BE2C (cell line): Measurements from ENCODE around the gene ARAP3. TPM values are rescaled to one million over a fixed set of nuclear protein-coding genes. Genes with fewer than 3 reads are reported as not detected.
"Not testable (repeated sequence)": the region's sequence is repeated elsewhere in the genome, so short reads cannot be mapped to it uniquely, and the experiment has no call there.

Experiments used
- DNase-seq: peaks from one replicate; pipeline ENCODE4 v3.0.0-alpha.2; 2020
- H3K27me3 ChIP-seq: fragments of 250-450 bp; sonication (Bioruptor Pico); 2 replicates; pipeline ENCODE4 v1.5.1; 2020; ENCODE audit warnings: mild to moderate bottlenecking
- H3K36me3 ChIP-seq: fragments of 250-450 bp; sonication (Bioruptor Pico); 2 replicates; pipeline ENCODE4 v1.5.1; 2020; ENCODE audit warnings: mild to moderate bottlenecking
- H3K4me1 ChIP-seq: fragments of 250-450 bp; sonication (Bioruptor Pico); 2 replicates; pipeline ENCODE4 v1.5.1; 2020
- H3K4me3 ChIP-seq: 2 replicates; pipeline ENCODE4 v1.5.1; 2011; ENCODE audit warnings: low read depth, low read length
- H3K9me3 ChIP-seq: fragments of 250-450 bp; sonication (Bioruptor Pico); 2 replicates; pipeline ENCODE4 v1.5.1; 2020
- polyA plus RNA-seq: library from polyadenylated mRNA; unstranded; fragments of >200 nt; gene quantifications from one replicate; pipeline ENCODE4 v1.2.1, GENCODE V29; 2012; ENCODE audit warnings: low read depth, missing spikeins; ENCODE audit not compliant: insufficient read length, insufficient read depth
- TF ChIP-seq, protein P1 (sequence below): IDR thresholded peaks from 2 replicates; pipeline ENCODE4 v1.5.1; 2012; ENCODE audit warnings: mild to moderate bottlenecking, low read depth, low read length

ARAP3 gene, protein sequence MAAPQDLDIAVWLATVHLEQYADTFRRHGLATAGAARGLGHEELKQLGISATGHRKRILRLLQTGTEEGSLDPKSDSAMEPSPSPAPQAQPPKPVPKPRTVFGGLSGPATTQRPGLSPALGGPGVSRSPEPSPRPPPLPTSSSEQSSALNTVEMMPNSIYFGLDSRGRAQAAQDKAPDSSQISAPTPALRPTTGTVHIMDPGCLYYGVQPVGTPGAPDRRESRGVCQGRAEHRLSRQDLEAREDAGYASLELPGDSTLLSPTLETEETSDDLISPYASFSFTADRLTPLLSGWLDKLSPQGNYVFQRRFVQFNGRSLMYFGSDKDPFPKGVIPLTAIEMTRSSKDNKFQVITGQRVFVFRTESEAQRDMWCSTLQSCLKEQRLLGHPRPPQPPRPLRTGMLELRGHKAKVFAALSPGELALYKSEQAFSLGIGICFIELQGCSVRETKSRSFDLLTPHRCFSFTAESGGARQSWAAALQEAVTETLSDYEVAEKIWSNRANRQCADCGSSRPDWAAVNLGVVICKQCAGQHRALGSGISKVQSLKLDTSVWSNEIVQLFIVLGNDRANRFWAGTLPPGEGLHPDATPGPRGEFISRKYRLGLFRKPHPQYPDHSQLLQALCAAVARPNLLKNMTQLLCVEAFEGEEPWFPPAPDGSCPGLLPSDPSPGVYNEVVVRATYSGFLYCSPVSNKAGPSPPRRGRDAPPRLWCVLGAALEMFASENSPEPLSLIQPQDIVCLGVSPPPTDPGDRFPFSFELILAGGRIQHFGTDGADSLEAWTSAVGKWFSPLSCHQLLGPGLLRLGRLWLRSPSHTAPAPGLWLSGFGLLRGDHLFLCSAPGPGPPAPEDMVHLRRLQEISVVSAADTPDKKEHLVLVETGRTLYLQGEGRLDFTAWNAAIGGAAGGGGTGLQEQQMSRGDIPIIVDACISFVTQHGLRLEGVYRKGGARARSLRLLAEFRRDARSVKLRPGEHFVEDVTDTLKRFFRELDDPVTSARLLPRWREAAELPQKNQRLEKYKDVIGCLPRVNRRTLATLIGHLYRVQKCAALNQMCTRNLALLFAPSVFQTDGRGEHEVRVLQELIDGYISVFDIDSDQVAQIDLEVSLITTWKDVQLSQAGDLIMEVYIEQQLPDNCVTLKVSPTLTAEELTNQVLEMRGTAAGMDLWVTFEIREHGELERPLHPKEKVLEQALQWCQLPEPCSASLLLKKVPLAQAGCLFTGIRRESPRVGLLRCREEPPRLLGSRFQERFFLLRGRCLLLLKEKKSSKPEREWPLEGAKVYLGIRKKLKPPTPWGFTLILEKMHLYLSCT (N-terminal part only)
- 38.1 TPM for polyA plus RNA-seq

DNA sequence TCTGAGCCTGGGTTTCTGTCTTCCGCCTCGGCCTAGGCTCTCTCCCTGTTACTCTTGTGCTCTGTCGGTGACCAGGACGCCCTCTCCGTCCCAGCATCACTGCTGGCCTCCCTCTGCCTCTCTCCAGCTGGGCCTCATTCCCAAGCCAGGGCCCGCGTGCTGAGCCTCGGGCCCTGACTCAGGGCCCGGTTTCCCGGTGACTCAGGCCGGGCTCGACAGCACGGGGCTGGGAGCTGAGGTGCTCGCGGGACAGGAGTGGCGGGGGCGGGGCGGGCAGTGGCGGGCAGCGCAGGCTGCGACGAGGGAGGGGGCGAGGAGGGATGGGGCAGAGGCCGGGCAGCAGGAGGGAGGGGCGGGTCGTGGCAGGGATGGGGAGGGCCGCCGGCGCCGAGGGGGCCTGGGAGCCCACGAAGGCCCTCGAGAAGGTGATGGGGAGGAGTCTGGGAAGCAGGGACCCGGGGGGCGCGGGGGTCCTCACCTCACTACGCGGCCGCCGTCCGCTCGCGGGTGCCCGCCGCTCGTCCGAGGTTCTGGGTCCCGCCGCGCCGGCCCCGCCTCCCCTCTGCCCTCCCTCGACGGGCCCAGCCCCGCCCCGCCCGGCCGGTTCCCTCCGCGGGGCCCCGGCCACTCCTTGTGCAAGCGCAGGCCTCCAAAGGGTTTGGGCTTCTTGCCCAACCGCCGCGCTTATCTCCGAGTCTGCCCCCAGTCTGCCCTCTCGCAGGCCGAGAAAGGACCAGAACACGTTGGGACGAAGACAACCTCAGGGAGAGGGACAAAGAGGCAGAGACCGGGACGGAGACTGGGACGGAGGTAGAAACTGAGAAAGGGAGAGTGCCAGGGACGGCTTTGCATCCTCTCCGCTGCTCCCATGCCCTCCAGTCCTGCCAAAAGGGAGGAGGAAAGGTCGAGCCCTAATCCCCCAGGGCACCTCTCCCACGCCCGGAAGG is at the start of gene ARAP3:
TSS of gene ARAP3 (minus strand) at position 536 of the 947 bp plus-strand sequence. CDS start 1,744 bp downstream, outside the sequence.
- Histone ChIP-seq H3K9me3 (no peaks in the 10 kb centered on the region), H3K36me3 (peaks cover 11% of the 10 kb centered on the region; the same call in 1 of the 2 replicates), H3K4me1 (peaks cover 11% of the 10 kb centered on the region), H3K27me3 (no peaks in the 10 kb centered on the region), H3K4me3 (peak within 1 kb of the TSS; percentile 71)
- TF ChIP-seq, protein P1, sequence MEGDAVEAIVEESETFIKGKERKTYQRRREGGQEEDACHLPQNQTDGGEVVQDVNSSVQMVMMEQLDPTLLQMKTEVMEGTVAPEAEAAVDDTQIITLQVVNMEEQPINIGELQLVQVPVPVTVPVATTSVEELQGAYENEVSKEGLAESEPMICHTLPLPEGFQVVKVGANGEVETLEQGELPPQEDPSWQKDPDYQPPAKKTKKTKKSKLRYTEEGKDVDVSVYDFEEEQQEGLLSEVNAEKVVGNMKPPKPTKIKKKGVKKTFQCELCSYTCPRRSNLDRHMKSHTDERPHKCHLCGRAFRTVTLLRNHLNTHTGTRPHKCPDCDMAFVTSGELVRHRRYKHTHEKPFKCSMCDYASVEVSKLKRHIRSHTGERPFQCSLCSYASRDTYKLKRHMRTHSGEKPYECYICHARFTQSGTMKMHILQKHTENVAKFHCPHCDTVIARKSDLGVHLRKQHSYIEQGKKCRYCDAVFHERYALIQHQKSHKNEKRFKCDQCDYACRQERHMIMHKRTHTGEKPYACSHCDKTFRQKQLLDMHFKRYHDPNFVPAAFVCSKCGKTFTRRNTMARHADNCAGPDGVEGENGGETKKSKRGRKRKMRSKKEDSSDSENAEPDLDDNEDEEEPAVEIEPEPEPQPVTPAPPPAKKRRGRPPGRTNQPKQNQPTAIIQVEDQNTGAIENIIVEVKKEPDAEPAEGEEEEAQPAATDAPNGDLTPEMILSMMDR: no peak
- peak; percentile 85 for DNase-seq

DNA sequence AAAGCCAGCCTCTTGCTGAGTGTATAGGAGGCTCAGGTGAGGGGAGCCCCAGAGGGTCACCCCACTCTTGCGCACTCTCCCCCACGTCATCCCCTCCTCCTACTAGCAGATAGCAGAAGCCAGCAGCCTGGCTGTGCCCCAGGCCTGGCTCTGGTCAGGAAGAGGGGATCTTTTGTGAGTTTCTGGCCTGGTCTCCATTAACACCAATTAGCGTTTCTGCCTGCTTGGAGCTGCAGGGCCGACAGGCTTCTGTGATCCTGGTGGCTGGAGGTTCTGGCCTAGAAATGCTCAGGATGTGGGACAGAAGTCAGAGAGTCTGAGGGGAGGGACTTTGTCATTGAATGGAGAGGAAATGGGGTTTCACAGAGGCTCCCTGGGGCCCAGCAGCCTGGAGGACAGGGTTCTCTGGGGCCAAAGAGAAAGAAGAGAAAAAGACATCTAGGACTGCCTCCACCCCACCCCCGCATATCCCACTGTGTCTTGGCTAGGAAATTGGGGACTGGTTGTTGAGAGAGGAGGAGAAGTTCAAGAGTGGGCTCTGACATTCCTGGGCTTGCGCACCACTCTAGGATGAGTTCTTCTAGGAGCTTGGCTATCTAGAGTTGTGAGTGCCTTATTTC is 47.5 kb upstream of the ARAP3 start:
- H3K4me3 ChIP-seq: no peak overlapping the region
- no peaks in the 10 kb centered on the region for H3K36me3 ChIP-seq

DNA sequence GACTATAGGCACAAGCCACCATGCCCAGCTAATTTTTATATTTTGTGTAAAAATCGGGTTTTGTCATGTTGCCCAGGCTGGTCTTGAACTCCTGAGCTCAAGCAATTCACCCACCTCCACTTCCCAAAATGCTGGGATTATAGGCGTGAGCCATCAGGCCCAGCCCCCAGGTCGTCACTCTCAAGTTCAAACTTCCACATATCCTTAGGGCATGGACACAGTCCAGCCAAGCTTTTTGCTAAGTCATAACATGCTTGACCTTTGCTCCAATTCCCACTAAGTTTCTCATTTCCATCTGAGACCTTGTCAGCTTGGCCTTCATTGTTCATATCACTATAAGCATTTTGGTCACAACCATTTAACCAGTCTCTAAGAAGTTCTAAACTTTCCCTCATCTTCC is 43.9 kb upstream of the ARAP3 start:
- DNase-seq: no peak
- Histone ChIP-seq H3K27me3 (no peaks in the 10 kb centered on the region), H3K4me3 (no peak overlapping the region), H3K4me1 (peaks cover 31% of the 10 kb centered on the region), H3K9me3 (no peaks in the 10 kb centered on the region), H3K36me3 (no peaks in the 10 kb centered on the region)
- TF ChIP-seq, protein P1: no peak

More for the DNA sequence above, 47.5 kb upstream of the ARAP3 start:
- Histone ChIP-seq H3K27me3 (no peaks in the 10 kb centered on the region), H3K9me3 (no peaks in the 10 kb centered on the region), H3K4me1 (peaks cover 56% of the 10 kb centered on the region)
- peak; percentile 89 for DNase-seq
- TF ChIP-seq, protein P1: no peak

DNA sequence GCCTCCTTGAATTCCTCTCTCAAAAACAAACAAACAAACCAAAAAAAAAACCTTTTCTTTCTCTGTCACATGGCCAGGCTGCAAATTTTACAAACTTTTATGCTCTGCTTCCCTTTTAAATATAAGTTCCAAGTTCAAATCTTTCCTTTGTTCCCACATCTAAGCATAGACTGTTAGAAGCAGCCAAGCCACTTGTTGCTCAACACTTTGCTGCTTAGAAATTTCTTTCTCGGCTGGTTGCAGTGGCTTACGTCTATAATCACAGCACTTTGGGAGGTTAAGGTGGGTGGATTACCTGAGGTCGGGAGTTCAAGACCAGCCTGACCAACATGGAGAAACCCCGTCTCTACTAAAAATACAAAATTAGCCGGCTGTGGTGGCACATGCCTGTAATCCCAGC is 43.1 kb upstream of the ARAP3 start:
- not testable (repeated sequence) for DNase-seq, H3K27me3 ChIP-seq, H3K36me3 ChIP-seq, H3K4me3 ChIP-seq, H3K9me3 ChIP-seq
- peaks cover 24% of the 10 kb centered on the region for H3K4me1 ChIP-seq

DNA sequence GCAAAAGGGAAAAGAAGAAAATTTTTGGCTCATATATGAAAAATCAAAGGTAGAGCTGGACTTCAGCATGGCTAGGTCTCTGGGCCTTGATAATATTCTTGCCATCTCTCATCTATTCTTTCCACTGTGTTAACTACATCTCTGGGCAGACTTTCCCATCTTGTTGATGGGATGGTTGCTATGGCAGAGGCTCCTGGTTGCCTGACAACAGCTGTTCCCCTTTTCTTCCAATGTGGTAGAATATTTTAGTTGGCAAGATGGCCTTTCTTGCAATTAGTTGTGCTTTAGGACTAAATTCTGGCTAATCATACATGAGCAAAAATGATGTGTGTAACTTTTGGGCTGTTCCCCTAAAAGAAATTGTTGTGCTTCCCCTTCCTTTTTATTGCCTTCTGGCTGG is 40.2 kb upstream of the ARAP3 start:
- TF ChIP-seq, protein P1: no peak
- Histone ChIP-seq H3K9me3 (no peaks in the 10 kb centered on the region), H3K4me1 (peaks cover 11% of the 10 kb centered on the region), H3K36me3 (no peaks in the 10 kb centered on the region), H3K27me3 (no peaks in the 10 kb centered on the region), H3K4me3 (no peak overlapping the region)
- DNase-seq: no peak
